Measurements from ENCODE around the gene KIF16B. TPM values are rescaled to one million over a fixed set of nuclear protein-coding genes. Genes with fewer than 3 reads are reported as not detected.

The KIF16B gene
- total and polyA plus RNA-seq, 10 of the 15 experiments (the other 5 are each of a cell fraction or from before 2014, with no cell fraction given), result 0.21 to 5.2 (median 3.0) TPM

DNA sequence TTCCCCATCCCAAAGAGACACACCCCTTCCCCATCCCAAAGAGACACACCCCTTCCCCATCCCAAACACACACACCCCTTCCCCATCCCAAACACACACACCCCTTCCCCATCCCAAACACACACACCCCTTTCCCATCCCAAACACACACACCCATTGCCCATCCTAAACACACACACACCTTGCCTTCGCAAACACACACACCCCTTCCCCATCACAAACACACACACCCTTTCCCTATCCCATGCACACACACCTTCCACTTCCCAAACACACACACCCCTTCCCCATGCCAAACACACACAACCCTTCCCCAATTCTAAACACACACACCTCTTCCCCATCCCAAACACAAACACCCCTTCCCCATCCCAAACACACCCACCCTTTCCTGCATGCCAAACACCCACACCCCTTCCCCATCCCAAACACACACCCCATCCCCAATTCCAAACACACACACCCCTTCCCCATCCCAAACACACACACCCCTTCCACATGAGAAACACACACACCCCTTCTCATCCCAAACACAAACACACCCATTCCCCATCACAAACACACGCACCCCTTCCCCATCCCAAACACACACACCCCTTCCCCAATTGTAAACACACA, 315.3 kb downstream of the KIF16B start:
- no peaks in the 10 kb centered on the region for H3K36me3 ChIP-seq (ENCODE audit: control insufficient read depth in 2 of 2, insufficient read depth in 2 of 2, low read length in 1 of 2)
- no TSS peak for BruUV-seq (replicated peaks)
- H3K4me2 ChIP-seq (ENCODE audit: control insufficient read depth, insufficient read depth), result no peak overlapping the region
- H3K4me3 ChIP-seq, result no peak overlapping the region
- no peak overlapping the region for H3K27ac ChIP-seq (ENCODE audit: control insufficient read depth, insufficient read depth)
- no peaks in the 10 kb centered on the region for H3K27me3 ChIP-seq (replicated peaks in 1 of 2; ENCODE audit: control insufficient read depth in 2 of 2, insufficient read depth in 2 of 2, low read length in 1 of 2)
- no peaks in the 10 kb centered on the region; the same call in 2 of the 3 replicates for H3K9me3 ChIP-seq (replicated peaks; ENCODE audit: control insufficient read depth, insufficient read depth, low read length)
- no peak overlapping the region for H2AFZ ChIP-seq (ENCODE audit: control insufficient read depth, low read depth, low read length)
- WGBS (ENCODE audit: insufficient coverage, insufficient replicate concordance, low lambda C conversion rate, missing lambda C conversion rate), result no CpG with 5 or more reads among the region's 2 CpGs
- in situ Hi-C loops (cut with MboI), result no loop called here
- no peak for ATAC-seq
- intact Hi-C loops (cut with micrococcal nuclease; ENCODE audit: unreplicated experiment), result no loop called here
- no peaks in the 10 kb centered on the region for H3K79me2 ChIP-seq (ENCODE audit: control insufficient read depth, insufficient read depth, low read length)
- TF ChIP-seq ZNF622 (IDR thresholded peaks at IDR 0.05) (no peak), POLR2A (IDR thresholded peaks at IDR 0.05; ENCODE audit: low read depth, low read length) (no peak), PML (IDR thresholded peaks at IDR 0.05; ENCODE audit: low read length) (no peak)
- ChIA-PET CTCF (no interaction called here), POLR2A (no interaction called here), SMC1A (ENCODE audit: uncharacterized antibody, unreplicated experiment) (no interaction called here), RAD21 (ENCODE audit: unreplicated experiment) (no interaction called here)
- no peaks in the 10 kb centered on the region for H4K20me1 ChIP-seq (ENCODE audit: control insufficient read depth, insufficient read depth)
- no peaks in the 10 kb centered on the region for H3K4me1 ChIP-seq (ENCODE audit: control insufficient read depth, insufficient read depth, low read length)
- no peak overlapping the region for H3K9ac ChIP-seq (ENCODE audit: control insufficient read depth, insufficient read depth, low read length)
- no peak for DNase-seq (ENCODE audit: low read depth, low spot score)
- FAIRE-seq, result no peak

DNA sequence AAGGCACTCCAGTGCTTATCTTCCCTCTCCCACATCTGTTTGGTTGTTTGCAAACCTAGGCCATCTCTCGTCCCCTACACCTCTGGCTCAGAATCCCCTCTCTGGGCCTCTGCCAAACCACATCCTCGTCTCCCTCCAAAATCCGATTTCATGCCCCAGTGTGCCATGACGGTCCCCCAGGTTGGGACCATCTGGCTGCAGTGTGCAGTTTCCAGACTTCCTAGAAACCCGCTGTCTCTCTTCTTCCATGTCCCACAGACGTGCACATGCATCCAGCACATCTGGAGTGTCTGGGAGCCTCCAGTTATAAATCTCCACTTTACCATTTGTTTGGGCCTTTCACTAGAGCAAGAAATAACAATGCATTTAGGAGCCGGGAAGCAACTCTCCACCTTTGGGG, 316.2 kb downstream of the KIF16B start:
- CTCF ChIA-PET, result no interaction called here
- H3K9me3 ChIP-seq (replicated peaks; ENCODE audit: control insufficient read depth, insufficient read depth, low read length), result no peaks in the 10 kb centered on the region; the same call in 2 of the 3 replicates
- H3K27ac ChIP-seq (ENCODE audit: control insufficient read depth, insufficient read depth), result no peak overlapping the region
- 77% methylated on average over 7 of the region's 7 CpGs for WGBS (ENCODE audit: insufficient coverage, insufficient replicate concordance, low lambda C conversion rate, missing lambda C conversion rate)
- H3K4me2 ChIP-seq (ENCODE audit: control insufficient read depth, insufficient read depth), result no peak overlapping the region
- H4K20me1 ChIP-seq (ENCODE audit: control insufficient read depth, insufficient read depth), result no peaks in the 10 kb centered on the region
- TF ChIP-seq BHLHE40 (IDR thresholded peaks at IDR 0.05; ENCODE audit: borderline replicate concordance in 1 of 2, low read depth in 2 of 2, low read length in 1 of 2) (no peak), FOS (IDR thresholded peaks at IDR 0.05; ENCODE audit: borderline replicate concordance, extremely low read depth, insufficient read length) (no peak), YBX1 (IDR thresholded peaks at IDR 0.05) (no peak), BCL11A (IDR thresholded peaks at IDR 0.05; ENCODE audit: low read depth, low read length) (no peak), ZNF207 (IDR thresholded peaks at IDR 0.05; ENCODE audit: borderline replicate concordance) (no peak), HDAC6 (IDR thresholded peaks at IDR 0.05; ENCODE audit: unreplicated experiment) (no peak)
- TF ChIP-seq, protein P1, sequence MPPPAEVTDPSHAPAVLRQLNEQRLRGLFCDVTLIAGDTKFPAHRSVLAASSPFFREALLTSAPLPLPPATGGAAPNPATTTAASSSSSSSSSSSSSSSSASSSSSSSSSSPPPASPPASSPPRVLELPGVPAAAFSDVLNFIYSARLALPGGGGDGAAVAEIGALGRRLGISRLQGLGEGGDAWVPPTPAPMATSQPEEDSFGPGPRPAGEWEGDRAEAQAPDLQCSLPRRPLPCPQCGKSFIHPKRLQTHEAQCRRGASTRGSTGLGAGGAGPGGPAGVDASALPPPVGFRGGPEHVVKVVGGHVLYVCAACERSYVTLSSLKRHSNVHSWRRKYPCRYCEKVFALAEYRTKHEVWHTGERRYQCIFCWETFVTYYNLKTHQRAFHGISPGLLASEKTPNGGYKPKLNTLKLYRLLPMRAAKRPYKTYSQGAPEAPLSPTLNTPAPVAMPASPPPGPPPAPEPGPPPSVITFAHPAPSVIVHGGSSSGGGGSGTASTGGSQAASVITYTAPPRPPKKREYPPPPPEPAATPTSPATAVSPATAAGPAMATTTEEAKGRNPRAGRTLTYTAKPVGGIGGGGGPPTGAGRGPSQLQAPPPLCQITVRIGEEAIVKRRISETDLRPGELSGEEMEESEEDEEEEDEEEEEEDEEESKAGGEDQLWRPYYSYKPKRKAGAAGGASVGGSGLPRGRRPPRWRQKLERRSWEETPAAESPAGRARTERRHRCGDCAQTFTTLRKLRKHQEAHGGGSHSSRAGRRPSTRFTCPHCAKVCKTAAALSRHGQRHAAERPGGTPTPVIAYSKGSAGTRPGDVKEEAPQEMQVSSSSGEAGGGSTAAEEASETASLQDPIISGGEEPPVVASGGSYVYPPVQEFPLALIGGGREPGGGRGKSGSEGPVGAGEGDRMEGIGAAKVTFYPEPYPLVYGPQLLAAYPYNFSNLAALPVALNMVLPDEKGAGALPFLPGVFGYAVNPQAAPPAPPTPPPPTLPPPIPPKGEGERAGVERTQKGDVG (CRISPR knock-in tag; IDR thresholded peaks at IDR 0.05), result no peak
- TF ChIP-seq, protein P2, sequence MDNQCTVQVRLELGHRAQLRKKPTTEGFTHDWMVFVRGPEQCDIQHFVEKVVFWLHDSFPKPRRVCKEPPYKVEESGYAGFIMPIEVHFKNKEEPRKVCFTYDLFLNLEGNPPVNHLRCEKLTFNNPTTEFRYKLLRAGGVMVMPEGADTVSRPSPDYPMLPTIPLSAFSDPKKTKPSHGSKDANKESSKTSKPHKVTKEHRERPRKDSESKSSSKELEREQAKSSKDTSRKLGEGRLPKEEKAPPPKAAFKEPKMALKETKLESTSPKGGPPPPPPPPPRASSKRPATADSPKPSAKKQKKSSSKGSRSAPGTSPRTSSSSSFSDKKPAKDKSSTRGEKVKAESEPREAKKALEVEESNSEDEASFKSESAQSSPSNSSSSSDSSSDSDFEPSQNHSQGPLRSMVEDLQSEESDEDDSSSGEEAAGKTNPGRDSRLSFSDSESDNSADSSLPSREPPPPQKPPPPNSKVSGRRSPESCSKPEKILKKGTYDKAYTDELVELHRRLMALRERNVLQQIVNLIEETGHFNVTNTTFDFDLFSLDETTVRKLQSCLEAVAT (IDR thresholded peaks at IDR 0.05), result no peak
- ATAC-seq, result no peak
- DNase-seq (ENCODE audit: low read depth, low spot score), result no peak
- no peak for FAIRE-seq
- no peaks in the 10 kb centered on the region for H3K79me2 ChIP-seq (ENCODE audit: control insufficient read depth, insufficient read depth, low read length)
- no TSS peak for BruUV-seq (replicated peaks)
- no peaks in the 10 kb centered on the region for H3K4me1 ChIP-seq (ENCODE audit: control insufficient read depth, insufficient read depth, low read length)
- no peak overlapping the region for H3K4me3 ChIP-seq
- H2AFZ ChIP-seq (ENCODE audit: control insufficient read depth, low read depth, low read length), result no peak overlapping the region
- POLR2A ChIA-PET, result no interaction called here
- in situ Hi-C loops (cut with MboI) (no loop called here), intact Hi-C loops (cut with micrococcal nuclease; ENCODE audit: unreplicated experiment) (no loop called here)
- no peak overlapping the region for H3K9ac ChIP-seq (ENCODE audit: control insufficient read depth, insufficient read depth, low read length)
- SMC1A ChIA-PET (ENCODE audit: uncharacterized antibody, unreplicated experiment), result no interaction called here
- RAD21 ChIA-PET (ENCODE audit: unreplicated experiment), result no interaction called here
- no peaks in the 10 kb centered on the region; a peak in 1 of 4 replicates for H3K27me3 ChIP-seq (replicated peaks in 1 of 2; ENCODE audit: control insufficient read depth in 2 of 2, insufficient read depth in 2 of 2, low read length in 1 of 2)
- no peaks in the 10 kb centered on the region for H3K36me3 ChIP-seq (ENCODE audit: control insufficient read depth in 2 of 2, insufficient read depth in 2 of 2, low read length in 1 of 2)

Measured in GM12878 (cell line).